ENCODE measurements around the gene FAM47E.

- TF ChIP-seq CTCF (IDR thresholded peaks at IDR 0.05; ENCODE audit: poor library complexity), result no peak
- TF ChIP-seq EZH2 (IDR thresholded peaks at IDR 0.05; ENCODE audit: borderline replicate concordance), result no peak
- TF ChIP-seq EZH2phosphoT487 (IDR thresholded peaks at IDR 0.05; ENCODE audit: low read depth, severe bottlenecking, unreplicated experiment), result no peak
Measured at GRCh38 chr4:76293772-76294171, 42.3 kb downstream of the FAM47E start.

All from hepatocyte (in vitro differentiated cells).